DMS 273 treated with DMSO at 0.1 percent for 48 hours (cell line): ENCODE results near the gene CABP4.
"Not testable (repeated sequence)": the region's sequence is repeated elsewhere in the genome, so short reads cannot be mapped to it uniquely, and the experiment has no call there.

Source experiments
- DNase-seq: peaks from one replicate; lab custom pipeline; 2025; lab: John Stamatoyannopoulos, UW

The CABP4 gene

DNA sequence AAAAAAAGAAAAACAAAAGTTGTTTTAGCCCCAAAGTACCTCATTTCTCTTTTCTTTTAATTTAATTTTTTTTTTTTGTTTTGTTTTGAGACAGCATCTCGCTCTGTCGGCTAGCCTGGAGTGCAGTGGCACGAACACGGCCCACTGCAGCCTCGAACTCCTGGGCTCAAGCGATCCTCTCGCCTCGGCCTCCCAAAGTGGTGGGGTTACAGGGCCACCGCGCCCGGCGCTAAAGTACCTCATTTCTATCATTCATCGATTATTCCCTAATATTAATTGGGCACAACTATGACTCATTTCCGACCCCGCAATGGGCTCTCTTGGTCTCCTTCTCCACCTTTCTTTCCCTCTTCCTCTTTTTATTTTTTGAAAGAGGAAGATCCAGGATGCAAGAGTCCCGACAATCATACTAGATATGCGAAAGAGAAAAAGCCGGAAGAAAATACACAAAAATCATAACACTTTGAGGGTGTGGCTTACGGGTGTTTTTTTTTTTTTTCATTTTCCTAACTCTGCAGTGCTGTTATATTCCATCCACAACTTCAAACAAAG is 27.2 kb downstream of the CABP4 start:
- DNase-seq = no peak

DNA sequence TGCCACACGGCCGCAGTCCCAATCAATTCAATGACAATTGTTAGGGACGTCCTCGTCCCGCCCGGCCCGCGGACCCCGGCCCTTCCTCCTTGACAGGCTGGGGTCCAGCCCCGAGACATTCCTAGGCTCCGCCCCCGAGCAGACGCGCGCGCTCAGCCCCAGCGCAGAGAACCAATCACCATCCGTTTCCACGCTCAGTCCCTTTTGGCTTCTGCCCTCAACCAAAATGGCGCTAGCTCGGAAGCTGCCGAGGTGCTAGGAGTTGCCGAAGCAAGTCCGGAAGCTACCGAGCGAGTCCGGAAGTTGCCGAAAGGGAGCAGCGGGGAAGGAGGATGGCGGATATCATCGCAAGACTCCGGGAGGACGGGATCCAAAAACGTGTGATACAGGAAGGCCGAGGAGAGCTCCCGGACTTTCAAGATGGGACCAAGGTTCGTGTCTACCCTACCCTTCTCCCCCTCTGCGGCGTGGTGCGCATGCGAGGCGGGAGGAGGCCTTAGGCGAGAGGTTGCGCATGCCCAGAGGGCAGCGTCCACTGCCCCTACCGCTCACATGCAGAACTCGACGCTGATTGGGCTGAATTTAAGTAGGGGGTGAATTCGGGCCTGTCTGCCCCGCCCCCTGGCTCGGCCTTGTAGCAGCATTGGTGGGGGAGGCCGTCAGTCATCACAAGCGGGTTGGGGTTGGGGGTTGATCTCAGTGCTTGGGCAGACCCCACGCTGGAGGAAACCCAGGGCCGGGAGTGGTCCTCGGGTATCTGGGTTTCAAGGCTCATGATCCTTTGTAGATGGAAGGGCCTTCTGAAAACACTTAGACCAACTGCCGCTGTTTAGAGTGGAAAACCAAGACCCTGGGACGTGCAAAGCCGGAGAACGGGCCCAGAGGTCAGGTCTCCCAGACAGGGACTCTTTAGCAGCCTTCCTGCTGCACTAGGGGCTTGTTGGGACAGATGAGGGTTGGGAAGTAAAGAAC is 28.0 kb downstream of the CABP4 start, which contains the start of gene AIP:
Gene AIP (plus strand): TSS at position 200 of the 972 bp plus-strand sequence. CDS start 133 bp downstream, at position 333.
- DNase-seq = peak; percentile 85

DNA sequence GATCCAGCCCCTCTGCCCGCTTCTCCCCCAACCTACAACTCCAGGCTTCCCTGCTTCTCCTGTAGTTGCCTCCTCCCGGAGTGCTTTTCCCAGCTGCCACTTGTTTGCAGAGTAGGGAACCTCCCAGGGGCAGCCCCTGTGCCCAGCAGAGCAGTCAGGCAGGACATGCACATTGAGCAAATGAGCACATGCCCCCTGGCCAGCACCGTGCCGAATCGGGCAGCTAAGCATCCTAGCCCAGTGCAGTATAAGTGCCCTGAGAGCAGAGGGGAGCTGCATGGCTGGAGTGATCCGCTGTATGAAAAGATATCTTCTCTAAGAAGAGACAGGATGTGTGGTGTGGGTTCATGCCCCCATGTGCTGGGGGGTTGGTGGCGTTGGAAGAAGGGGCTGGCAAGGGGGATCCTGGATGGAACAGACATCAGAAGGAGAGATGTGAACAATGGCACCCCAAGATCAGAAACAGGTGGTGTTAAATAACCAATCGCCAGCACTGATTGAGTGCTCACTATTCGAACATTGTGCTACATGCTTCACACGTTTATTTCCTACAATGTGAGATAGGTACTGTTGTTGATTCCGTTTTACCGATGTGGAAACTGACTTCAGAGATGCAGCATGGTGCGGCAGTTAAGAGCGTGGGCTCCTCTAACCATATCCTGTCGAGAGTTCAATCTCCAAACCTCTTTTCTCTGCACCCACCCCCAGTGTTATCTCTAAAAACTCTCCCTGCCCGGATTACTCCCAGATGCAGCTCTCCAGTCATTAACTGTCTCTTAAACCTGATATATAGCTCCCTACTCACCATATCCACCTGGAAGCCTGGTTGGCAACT is 28.9 kb downstream of the CABP4 start:
- DNase-seq = no peak

DNA sequence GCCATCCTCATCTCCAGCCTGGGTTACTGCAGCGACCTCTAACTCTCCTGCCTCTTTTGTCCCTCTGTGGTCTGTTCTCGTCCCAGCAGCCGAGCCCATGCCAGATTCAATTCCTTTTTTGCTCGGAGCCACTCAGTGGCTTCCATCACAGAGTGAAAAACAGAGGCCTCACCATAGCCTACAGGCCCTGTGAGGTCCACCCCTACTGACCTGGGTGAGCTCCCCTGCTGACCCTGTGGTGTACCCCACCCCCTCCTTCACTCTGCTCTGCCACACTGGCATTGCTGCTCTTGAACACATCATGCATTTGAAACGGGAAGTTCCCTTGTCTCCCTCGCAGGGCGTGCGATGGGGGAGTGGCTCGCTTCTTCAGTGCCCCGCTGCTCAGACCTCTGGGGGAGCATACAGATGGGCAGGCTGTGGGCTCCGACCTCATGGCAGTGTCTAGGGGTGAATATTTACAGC is 29.7 kb downstream of the CABP4 start:
- DNase-seq = no peak

DNA sequence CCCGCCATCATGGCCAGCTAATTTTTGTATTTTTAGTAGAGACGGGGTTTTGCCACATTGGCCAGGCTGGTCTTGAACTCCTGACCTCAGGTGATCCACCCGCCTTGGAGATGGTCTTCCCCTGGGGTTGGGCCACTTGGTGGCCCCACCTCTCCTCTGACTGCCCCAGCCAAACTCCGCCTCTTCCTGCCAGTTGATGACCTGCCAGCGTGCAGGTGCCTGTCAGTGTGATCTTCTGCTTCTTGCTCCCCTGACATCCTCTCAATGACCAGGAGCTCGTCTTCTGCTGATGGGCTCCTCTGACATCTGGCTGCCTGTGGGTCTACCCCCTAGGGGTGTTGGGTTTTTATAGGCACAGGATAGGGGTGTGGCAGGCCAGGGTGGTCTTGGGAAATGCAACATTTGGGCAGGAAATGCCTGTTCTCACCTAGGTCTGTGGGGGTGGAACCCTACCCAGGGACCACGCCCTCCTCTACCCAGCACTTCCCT is 30.8 kb downstream of the CABP4 start:
- not testable (repeated sequence) for DNase-seq

DNA sequence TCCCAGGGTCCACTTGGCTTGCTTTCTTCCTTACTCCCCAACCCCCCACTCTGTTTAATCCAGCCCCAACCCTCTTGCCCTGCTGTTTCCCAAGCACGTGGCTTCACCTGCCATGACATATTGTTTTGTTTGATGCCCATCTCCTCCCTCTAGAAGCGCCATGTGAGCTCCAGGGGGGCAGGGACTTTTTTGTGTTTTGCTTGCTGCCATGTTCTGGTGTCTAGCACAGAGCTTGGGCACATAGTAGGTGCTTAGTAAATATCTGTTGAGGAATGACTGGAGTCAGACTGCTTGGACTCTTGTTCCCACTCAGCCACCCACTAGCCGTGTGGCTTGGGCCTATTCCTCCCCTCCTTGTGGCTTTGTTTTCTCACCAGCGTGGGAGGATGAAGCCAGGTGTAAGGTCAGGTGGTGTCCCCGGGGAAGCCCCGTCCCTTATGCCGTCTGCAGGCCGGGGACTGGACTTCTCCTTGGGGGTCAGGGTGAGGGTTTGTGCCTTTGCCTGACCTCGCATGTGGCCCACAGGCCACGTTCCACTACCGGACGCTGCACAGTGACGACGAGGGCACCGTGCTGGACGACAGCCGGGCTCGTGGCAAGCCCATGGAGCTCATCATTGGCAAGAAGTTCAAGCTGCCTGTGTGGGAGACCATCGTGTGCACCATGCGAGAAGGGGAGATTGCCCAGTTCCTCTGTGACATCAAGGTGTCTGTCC is 31.5 kb downstream of the CABP4 start:
- DNase-seq = no peak

DNA sequence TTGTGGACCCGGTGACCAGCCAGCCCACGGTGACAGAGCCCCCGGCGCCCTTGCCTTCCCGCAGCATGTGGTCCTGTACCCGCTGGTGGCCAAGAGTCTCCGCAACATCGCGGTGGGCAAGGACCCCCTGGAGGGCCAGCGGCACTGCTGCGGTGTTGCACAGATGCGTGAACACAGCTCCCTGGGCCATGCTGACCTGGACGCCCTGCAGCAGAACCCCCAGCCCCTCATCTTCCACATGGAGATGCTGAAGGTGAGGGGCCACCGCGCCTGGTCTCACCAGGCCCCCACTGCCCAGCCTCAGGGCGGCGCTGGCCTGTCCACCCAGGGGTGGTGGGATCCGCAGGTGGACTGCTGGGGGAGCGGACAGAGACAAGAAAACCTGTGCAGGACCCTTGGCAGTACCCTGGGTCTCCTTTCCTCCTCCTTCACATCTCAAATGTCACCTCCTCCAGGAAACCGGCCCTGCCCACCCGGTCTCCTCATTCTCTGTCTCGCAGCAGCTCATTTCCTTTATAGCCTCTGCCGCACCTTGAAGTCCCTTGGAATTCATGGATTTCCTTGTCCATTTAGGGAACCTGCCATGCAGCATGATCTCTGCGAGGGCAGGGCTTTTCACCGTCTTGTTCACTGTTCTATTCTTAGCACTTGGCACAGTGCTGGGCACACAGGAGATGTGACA is 34.2 kb downstream of the CABP4 start:
- DNase-seq = no peak

DNA sequence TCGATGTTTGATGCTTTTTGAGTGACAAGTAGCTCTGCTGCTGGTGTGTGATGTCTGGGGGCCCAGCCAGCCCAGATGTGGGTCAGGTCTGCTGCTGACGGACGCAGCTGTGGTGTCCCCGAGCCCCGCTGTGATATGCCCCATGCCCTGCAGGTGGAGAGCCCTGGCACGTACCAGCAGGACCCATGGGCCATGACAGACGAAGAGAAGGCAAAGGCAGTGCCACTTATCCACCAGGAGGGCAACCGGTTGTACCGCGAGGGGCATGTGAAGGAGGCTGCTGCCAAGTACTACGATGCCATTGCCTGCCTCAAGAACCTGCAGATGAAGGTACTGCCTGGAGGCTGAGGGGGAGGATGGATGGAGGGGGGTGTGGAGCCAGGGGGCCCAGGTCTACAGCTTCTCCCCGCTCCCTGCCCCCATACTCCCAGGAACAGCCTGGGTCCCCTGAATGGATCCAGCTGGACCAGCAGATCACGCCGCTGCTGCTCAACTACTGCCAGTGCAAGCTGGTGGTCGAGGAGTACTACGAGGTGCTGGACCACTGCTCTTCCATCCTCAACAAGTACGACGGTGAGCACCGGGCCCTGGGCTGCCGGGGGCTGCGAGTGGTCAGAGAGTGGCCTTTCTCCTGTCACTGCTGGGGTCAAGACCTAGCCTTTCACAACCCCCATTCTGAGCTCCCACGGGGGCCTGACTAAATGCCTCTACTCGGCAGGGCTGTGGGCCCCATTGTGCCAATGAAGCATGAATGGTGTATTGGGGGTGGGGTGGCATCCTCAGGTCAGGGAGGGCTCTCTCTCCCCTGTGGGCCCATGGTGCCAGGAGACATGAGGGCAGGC is 35.0 kb downstream of the CABP4 start:
- no peak for DNase-seq

DNA sequence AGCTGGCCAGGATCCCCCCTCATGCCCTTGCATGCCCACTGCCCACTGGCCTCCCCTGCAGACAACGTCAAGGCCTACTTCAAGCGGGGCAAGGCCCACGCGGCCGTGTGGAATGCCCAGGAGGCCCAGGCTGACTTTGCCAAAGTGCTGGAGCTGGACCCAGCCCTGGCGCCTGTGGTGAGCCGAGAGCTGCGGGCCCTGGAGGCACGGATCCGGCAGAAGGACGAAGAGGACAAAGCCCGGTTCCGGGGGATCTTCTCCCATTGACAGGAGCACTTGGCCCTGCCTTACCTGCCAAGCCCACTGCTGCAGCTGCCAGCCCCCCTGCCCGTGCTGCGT is 35.5 kb downstream of the CABP4 start:
- no peak for DNase-seq

DNA sequence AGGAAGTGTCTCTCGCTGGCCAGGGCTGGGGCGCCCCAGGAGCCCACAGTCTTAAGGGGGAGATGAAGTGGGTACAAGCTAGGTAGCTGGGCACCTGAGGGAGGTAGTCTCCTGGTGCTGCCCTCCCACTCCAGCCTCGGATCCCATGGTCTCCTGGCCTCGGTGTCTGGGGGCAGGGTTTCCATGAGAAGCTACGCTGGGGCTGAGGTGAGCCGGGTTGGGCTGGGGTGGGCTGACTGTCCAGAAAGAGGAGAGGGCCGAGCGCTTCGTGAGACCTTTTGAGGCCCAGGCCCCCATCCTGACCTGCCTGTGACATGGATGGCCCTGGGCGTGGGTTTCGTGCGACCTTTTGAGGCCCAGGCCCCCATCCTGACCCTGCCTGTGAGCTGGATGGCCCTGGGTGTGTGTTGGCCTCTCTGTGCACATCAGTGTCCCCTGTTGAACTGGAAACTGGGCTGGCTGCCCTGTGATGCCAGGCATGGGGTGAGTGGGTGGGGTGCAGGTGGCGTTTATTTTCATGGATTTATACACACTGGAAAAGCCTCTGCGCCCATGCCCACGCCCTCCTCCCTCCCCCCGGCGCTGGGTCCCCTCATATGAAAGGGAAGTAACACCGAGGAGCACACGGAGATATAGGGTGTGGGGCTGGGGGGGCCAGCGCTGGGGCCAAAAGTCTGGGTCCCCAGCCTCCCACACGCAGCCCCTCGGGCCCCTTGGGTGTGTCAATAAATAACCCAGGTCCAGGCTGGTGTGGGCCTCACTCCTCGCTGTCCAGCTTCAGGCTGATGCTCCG is 36.3 kb downstream of the CABP4 start:
- DNase-seq = no peak

DNA sequence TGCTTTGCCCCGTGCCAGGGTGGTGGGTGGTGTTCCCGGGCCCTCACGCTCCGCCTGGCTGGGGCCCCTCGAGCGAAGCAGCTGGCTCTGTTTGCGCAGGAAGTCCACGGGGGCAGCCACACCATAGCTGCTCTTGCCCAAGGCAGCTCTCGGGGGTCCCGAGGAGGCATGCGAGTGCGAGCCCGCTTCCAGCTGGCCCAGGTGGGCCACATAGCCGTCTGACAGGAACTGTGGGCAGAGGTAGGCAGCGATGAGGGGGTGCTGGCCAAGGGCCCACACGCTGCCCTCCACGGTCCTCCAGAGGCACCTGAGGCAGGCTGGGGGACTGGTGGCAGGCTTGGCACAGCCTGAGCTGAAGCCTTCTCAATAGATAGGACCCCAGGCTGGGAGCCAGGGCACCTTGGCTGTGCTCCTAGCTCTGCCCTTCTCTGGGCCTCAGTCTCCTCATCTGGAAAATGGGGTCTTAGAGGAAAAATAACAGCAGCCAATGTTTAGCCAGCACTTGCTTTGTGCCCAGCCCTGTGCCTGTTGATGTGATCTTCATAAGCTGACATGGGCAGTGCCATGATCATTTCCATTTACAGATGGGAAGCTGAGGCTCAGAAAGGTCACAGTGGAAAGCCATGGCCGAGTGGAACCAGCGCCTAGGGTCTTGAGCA is 37.0 kb downstream of the CABP4 start:
- DNase-seq = no peak

DNA sequence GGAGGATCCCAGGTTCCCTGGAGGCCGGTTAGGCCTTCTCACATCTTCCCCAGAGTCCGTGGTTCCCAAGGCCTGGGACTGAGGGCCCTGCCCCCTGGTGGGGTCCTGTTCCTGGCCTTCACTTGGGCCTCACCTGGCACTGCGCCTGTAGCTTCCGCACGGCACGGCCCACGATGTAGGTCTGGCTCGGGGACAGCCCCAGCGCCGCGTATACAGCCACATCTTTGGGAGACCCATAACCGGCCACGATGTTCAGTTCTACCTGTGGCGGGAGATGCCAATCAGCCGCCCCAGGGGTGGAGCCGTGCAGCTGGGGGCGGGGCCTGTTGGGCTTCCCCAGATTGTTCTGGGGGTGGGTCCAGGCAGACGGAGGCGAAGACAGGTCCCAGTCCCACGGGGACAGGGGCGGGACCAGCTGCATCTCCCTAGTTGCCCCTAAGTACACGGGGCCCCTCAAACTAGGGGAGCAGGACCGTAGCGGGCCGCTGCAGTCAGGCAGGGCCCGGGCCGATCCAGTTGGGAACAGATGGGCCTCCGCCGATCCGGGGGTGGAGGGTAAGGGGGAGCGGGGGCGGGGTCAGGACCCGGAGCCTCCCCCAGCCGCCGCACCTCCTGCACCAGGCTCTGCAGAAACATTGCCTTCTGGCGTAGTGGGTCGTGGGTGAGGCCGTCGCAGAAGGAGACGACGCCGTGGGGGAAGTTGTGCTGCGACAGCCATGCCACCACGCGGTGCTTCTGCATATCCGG is 37.8 kb downstream of the CABP4 start:
- DNase-seq = no peak

DNA sequence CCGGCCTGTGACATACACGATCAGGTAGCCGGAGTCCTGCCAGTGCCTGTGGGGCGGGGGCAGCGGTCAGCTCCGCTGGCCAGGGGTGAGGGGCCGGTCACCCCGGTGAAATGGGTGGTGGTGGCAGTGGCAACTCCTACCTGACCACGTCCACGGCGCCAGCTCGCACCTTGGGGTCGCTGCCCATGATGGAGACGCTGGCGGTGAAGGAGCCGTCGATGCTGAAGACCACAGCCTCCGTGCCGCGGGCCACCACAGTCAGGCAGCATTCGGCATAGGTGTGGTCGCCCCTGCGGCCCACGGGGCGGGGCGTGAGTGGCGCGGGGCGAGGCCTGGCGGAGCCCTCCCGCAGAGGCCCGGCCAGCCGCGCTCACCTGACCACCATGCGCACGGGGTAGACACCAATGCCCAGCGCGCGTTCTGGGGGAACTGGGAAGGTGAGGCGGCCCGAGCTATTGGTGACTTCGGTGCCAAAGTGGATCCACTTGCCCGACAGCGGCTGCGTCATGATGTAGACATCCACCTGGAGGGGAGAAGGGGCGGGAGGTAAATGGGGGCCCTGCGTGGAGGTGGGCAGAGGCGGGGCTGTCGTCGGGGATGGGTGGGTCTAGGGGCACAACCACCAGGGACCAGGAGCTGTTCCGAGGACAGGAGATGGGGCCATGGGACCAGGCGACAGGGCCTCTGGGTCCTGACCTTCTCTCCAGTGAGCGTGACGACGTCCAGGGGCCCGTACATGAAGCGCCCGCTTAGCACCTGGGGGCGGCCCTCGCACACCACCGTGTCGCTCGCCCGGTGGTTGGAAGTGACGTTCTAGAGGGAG is 38.6 kb downstream of the CABP4 start:
- DNase-seq = no peak

DNA sequence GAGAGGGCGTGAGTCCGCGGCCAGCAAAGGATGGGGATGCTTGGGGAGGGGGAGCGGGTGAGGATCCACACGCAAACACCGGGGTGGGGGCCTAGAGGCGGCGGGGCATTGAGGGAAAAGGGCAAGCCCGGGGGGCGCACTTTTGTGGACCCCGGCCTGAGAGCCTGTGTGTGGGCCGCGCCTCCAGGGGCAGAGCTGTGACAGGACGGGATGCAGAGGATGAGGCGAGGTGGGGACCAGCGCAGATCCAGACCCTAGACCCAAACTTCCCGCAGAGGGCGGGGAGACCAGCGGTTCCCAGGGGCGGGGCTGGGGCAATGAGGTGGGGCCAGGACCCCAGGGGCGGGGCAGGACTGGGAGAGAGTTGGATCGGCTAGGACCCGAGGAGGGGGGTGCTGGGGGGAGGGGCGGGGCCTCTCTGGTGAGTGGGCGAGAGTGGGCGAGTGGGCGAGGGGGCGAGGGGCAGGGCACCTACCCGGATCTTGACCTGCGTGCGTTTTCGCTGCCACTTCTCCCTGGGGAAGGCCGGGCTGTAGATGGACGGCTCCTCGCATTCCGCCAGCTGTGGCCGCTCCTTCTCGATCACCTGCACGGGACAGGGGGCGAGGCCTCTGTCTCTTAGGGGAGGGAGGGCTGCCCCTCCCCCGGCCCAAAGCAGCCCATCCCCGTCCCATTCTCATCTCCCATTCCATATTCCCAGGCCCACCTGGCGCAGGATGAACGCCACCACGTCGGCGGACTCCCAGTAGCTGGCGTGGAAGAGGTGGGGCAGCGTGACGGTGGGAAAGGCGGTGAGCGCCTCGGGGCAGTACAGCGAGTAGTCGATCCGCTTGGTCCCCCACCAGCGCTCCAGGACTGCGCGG is 39.4 kb downstream of the CABP4 start:
- DNase-seq = no peak

DNA sequence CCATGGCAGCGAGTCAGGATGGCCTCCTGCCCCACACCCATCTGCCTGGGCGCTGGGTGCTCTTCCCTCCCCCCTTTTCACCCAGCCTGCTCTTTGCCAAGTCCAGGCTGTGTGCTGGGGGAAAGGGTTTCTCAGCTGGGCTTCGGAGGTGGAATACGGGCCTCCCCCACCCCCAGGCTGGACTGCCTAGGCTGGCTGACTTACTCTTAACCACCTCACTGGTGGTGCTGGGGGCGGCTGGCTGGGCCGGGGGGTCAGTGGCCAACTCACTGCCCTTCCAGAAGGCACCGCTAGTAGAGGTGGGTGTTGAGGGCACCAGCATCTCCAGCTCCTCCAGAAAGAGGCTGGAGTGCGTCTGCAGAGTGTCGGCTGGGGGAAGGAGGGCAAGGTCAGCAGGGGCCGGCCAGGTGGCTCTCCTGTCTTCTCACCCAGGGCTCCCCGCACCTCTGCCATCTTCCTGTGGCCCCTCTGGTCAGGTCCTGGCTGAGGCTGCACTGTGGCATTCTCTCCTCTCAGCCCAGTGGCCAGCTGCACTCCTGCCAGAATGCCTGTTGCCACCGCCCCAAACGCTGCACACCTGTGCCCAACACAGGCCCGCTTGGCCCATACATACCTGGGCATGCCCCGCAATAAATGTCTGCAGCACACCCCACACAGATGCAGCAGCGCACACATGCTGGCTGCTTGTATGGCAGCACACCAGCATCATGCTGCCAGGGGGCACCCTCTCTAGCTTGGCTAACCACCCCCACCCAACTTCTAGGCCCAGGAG is 40.3 kb downstream of the CABP4 start:
- DNase-seq = no peak
